Measurements from ENCODE around the gene FBXW7. TPM values are rescaled to one million over a fixed set of nuclear protein-coding genes. Genes with fewer than 3 reads are reported as not detected.

The FBXW7 gene
- total RNA-seq, 1 donor from 2014 or later = 23.3 TPM

- Mint-ChIP-seq H3K4me3 (ENCODE audit: unreplicated experiment) (no peak overlapping the region), H3K27me3 (ENCODE audit: low read depth) (no peaks in the 10 kb centered on the region), H3K36me3 (ENCODE audit: low read depth) (no peaks in the 10 kb centered on the region), H3K27ac (ENCODE audit: unreplicated experiment) (no peak overlapping the region), H3K9me3 (ENCODE audit: low read depth) (no peaks in the 10 kb centered on the region), H3K4me1 (ENCODE audit: low read depth) (peaks cover 9% of the 10 kb centered on the region)
- no peak for DNase-seq (ENCODE audit: low spot score)
- no peak for TF ChIP-seq CTCF (IDR thresholded peaks at IDR 0.05)
Observed at GRCh38 chr4:152455311-152455710, 80.6 kb downstream of the FBXW7 start.

GRCh38 chr4:152454398-152455011 lies 81.4 kb downstream of the FBXW7 start:
- DNase-seq (ENCODE audit: low spot score) = no peak
- Mint-ChIP-seq H3K4me3 (ENCODE audit: unreplicated experiment) (no peak overlapping the region), H3K27ac (ENCODE audit: unreplicated experiment) (no peak overlapping the region), H3K27me3 (ENCODE audit: low read depth) (no peaks in the 10 kb centered on the region), H3K4me1 (ENCODE audit: low read depth) (peaks cover 9% of the 10 kb centered on the region), H3K36me3 (ENCODE audit: low read depth) (no peaks in the 10 kb centered on the region), H3K9me3 (ENCODE audit: low read depth) (no peaks in the 10 kb centered on the region)
- TF ChIP-seq CTCF (IDR thresholded peaks at IDR 0.05) = peak; percentile 88

- no peak for DNase-seq (ENCODE audit: low spot score)
- Mint-ChIP-seq H3K27me3 (ENCODE audit: low read depth) (no peaks in the 10 kb centered on the region), H3K27ac (ENCODE audit: unreplicated experiment) (no peak overlapping the region), H3K9me3 (ENCODE audit: low read depth) (no peaks in the 10 kb centered on the region), H3K36me3 (ENCODE audit: low read depth) (no peaks in the 10 kb centered on the region), H3K4me3 (ENCODE audit: unreplicated experiment) (no peak overlapping the region), H3K4me1 (ENCODE audit: low read depth) (peaks cover 8% of the 10 kb centered on the region)
- TF ChIP-seq CTCF (IDR thresholded peaks at IDR 0.05) = no peak
Observed at GRCh38 chr4:152451496-152451895, 84.4 kb downstream of the FBXW7 start.

GRCh38 chr4:152448854-152449253 lies 87.0 kb downstream of the FBXW7 start:
- H3K36me3 Mint-ChIP-seq (ENCODE audit: low read depth) = no peaks in the 10 kb centered on the region
- no peak for TF ChIP-seq CTCF (IDR thresholded peaks at IDR 0.05)
- peaks cover 3% of the 10 kb centered on the region for H3K4me1 Mint-ChIP-seq (ENCODE audit: low read depth)
- H3K9me3 Mint-ChIP-seq (ENCODE audit: low read depth) = no peaks in the 10 kb centered on the region
- H3K27ac Mint-ChIP-seq (ENCODE audit: unreplicated experiment) = no peak overlapping the region
- H3K27me3 Mint-ChIP-seq (ENCODE audit: low read depth) = no peaks in the 10 kb centered on the region
- DNase-seq (ENCODE audit: low spot score) = no peak
- no peak overlapping the region for H3K4me3 Mint-ChIP-seq (ENCODE audit: unreplicated experiment)

- Mint-ChIP-seq H3K4me1 (ENCODE audit: low read depth) (peaks cover 3% of the 10 kb centered on the region), H3K4me3 (ENCODE audit: unreplicated experiment) (no peak overlapping the region), H3K36me3 (ENCODE audit: low read depth) (no peaks in the 10 kb centered on the region), H3K27ac (ENCODE audit: unreplicated experiment) (no peak overlapping the region), H3K9me3 (ENCODE audit: low read depth) (no peaks in the 10 kb centered on the region), H3K27me3 (ENCODE audit: low read depth) (no peaks in the 10 kb centered on the region)
- no peak for TF ChIP-seq CTCF (IDR thresholded peaks at IDR 0.05)
- no peak for DNase-seq (ENCODE audit: low spot score)
Observed at GRCh38 chr4:152448038-152448707, 87.7 kb downstream of the FBXW7 start.

Data from chondrocyte (in vitro differentiated cells).